Measurements from ENCODE around the gene ACSS3. TPM values are rescaled to one million over a fixed set of nuclear protein-coding genes. Genes with fewer than 3 reads are reported as not detected.

The ACSS3 gene
- total and polyA plus RNA-seq, 2 donors (not counting 3 experiments of a cell fraction or from before 2014, with no cell fraction given) = 0.12 to 0.86 TPM

GRCh38 chr12:81295251-81295650, 217.4 kb downstream of the ACSS3 start:
- H3K9me1 ChIP-seq (replicated peaks; ENCODE audit: control insufficient read depth, extremely low read depth, insufficient read depth, low read length) = no peaks in the 10 kb centered on the region
- BruUV-seq (replicated peaks) = no TSS peak
- no peaks in the 10 kb centered on the region for H3K9me3 ChIP-seq (replicated peaks; ENCODE audit: control insufficient read depth, insufficient read depth, low read length)
- H3K27me3 ChIP-seq (ENCODE audit: control insufficient read depth in 2 of 2, insufficient read depth in 2 of 2, low read length in 2 of 2) = no peaks in the 10 kb centered on the region
- dilution Hi-C loops (cut with MboI; ENCODE audit: extremely low pct_ligation_motif_present, low sequenced_read_pairs) = no loop called here
- ChIA-PET CTCF (no interaction called here), POLR2A (no interaction called here)
- no peak for TF ChIP-seq GATA2 (IDR thresholded peaks at IDR 0.05; ENCODE audit: insufficient read depth, insufficient read length, low read depth, low read length)
- DNase-seq (ENCODE audit: low read depth, low spot score) (no peak), FAIRE-seq (no peak)
- H4K20me1 ChIP-seq (replicated peaks; ENCODE audit: control insufficient read depth, extremely low read depth, insufficient read depth, low read length) = no peaks in the 10 kb centered on the region
- no peak overlapping the region for H3K4me3 ChIP-seq (replicated peaks in 1 of 3; ENCODE audit: insufficient read depth in 1 of 3, low read depth in 1 of 3, low read length in 3 of 3)
- no peaks in the 10 kb centered on the region for H3K4me1 ChIP-seq (ENCODE audit: control insufficient read depth, extremely low read depth, insufficient read depth, low read length)
- no peak overlapping the region for H3K9ac ChIP-seq (replicated peaks; ENCODE audit: extremely low read depth, insufficient read depth, low read length)
- H3K36me3 ChIP-seq (ENCODE audit: control insufficient read depth in 2 of 2, extremely low read depth in 1 of 2, insufficient read depth in 2 of 2, low read length in 2 of 2) = no peaks in the 10 kb centered on the region
- intact Hi-C loops (cut with micrococcal nuclease) = no loop called here
- no peak overlapping the region for H3K4me2 ChIP-seq (ENCODE audit: insufficient read depth, low read length)
- no peaks in the 10 kb centered on the region for H3K79me2 ChIP-seq (ENCODE audit: control insufficient read depth, insufficient read depth, low read length)
- no peak overlapping the region for H2AFZ ChIP-seq (ENCODE audit: low read depth, low read length)
- no peak overlapping the region for H3K27ac ChIP-seq (ENCODE audit: insufficient read depth, low read depth, low read length)

- H3K9me3 ChIP-seq (replicated peaks; ENCODE audit: control insufficient read depth, insufficient read depth, low read length) = no peaks in the 10 kb centered on the region
- H3K79me2 ChIP-seq (ENCODE audit: control insufficient read depth, insufficient read depth, low read length) = no peaks in the 10 kb centered on the region
- H3K27ac ChIP-seq (ENCODE audit: insufficient read depth, low read depth, low read length) = no peak overlapping the region
- DNase-seq (ENCODE audit: low read depth, low spot score) (peak; percentile 9), FAIRE-seq (no peak)
- H3K9me1 ChIP-seq (replicated peaks; ENCODE audit: control insufficient read depth, extremely low read depth, insufficient read depth, low read length) = no peaks in the 10 kb centered on the region
- H3K27me3 ChIP-seq (ENCODE audit: control insufficient read depth in 2 of 2, insufficient read depth in 2 of 2, low read length in 2 of 2) = no peaks in the 10 kb centered on the region
- dilution Hi-C loops (cut with MboI; ENCODE audit: extremely low pct_ligation_motif_present, low sequenced_read_pairs) (no loop called here), intact Hi-C loops (cut with micrococcal nuclease) (no loop called here)
- CTCF ChIA-PET = interaction anchor here (0.8 to 1.3 kb wide), 4 partner anchors 8 to 14 kb away, joined by 3 to 4 read pairs (median 3); no protein-coding TSS in a partner anchor
- H3K4me1 ChIP-seq (ENCODE audit: control insufficient read depth, extremely low read depth, insufficient read depth, low read length) = no peaks in the 10 kb centered on the region
- TF ChIP-seq JUN (IDR thresholded peaks at IDR 0.05; ENCODE audit: borderline replicate concordance, insufficient read depth, insufficient read length, low read depth) (no peak), POLR2A (IDR thresholded peaks at IDR 0.05; ENCODE audit: low read depth, low read length) (no peak), MYC (IDR thresholded peaks at IDR 0.05; ENCODE audit: low read depth, low read length) (no peak), EZH2 (IDR thresholded peaks at IDR 0.05; ENCODE audit: borderline replicate concordance, low read depth, low read length, severe bottlenecking) (no peak), FOS (IDR thresholded peaks at IDR 0.05; ENCODE audit: borderline replicate concordance, insufficient read depth, low read length) (no peak), MAX (IDR thresholded peaks at IDR 0.05; ENCODE audit: insufficient read depth, insufficient read length) (no peak), CTCF (IDR thresholded peaks at IDR 0.05; ENCODE audit: extremely low read depth in 1 of 2, insufficient read depth in 1 of 2, low read depth in 1 of 2, low read length in 2 of 2) (no peak), GATA2 (IDR thresholded peaks at IDR 0.05; ENCODE audit: insufficient read depth, insufficient read length, low read depth, low read length) (no peak), POLR2AphosphoS5 (IDR thresholded peaks at IDR 0.05; ENCODE audit: insufficient read depth, low read depth, low read length) (no peak)
- BruUV-seq (replicated peaks) = no TSS peak
- H4K20me1 ChIP-seq (replicated peaks; ENCODE audit: control insufficient read depth, extremely low read depth, insufficient read depth, low read length) = no peaks in the 10 kb centered on the region
- H3K4me3 ChIP-seq (replicated peaks in 1 of 3; ENCODE audit: insufficient read depth in 1 of 3, low read depth in 1 of 3, low read length in 3 of 3) = no peak overlapping the region
- H3K36me3 ChIP-seq (ENCODE audit: control insufficient read depth in 2 of 2, extremely low read depth in 1 of 2, insufficient read depth in 2 of 2, low read length in 2 of 2) = no peaks in the 10 kb centered on the region
- H3K4me2 ChIP-seq (ENCODE audit: insufficient read depth, low read length) = no peak overlapping the region
- no peak overlapping the region for H2AFZ ChIP-seq (ENCODE audit: low read depth, low read length)
- POLR2A ChIA-PET = no interaction called here
- H3K9ac ChIP-seq (replicated peaks; ENCODE audit: extremely low read depth, insufficient read depth, low read length) = no peak overlapping the region
Measured at GRCh38 chr12:81296556-81297305, 218.9 kb downstream of the ACSS3 start.

Data from endothelial cell of umbilical vein (primary cell).